Fibroblast of pulmonary artery (primary cell): ENCODE measurements around the gene ETV4.

Experiments
- DNase-seq: peaks from one replicate; pipeline ENCODE4 v3.0.0-alpha.2; 2010; ENCODE audit warnings: low read depth
- H3K4me3 ChIP-seq: replicated peaks from 2 replicates; pipeline ENCODE4 v1.5.1; 2011; ENCODE audit warnings: low read depth, mild to moderate bottlenecking, control low read depth, low read length, moderate library complexity
- CTCF ChIP-seq: IDR thresholded peaks from 2 replicates; pipeline ENCODE4 v1.5.1; 2011; ENCODE audit warnings: mild to moderate bottlenecking, control low read depth, low read length, inconsistent platforms; ENCODE audit errors: missing control alignments

ETV4 gene

DNA sequence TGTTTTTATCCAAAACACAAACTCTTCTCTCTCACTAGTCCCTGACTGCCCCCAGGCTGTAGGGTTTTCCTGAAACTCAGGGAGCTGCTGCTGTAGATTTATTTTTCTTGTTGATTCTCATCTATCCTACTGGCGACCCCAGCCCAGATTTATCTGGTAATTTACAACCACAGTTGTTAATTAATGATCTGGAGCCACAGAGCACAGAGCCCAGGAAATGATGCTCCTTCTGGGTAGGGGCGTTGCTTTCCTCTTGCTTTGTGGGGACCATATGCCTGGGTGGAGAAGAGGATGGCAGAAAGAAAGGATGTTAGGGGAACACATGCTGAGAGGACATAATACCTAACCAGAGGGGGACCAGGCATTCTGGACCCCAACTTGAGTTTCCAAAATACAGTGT lies 7.4 kb upstream of the ETV4 start:
- TF ChIP-seq CTCF: no peak
- DNase-seq: no peak
- H3K4me3 ChIP-seq: no peak overlapping the region

- H3K4me3 ChIP-seq: no peak overlapping the region
- no peak for TF ChIP-seq CTCF
- no peak for DNase-seq
Observed at GRCh38 chr17:43552229-43552837, 6.2 kb upstream of the ETV4 start.

GRCh38 chr17:43550754-43551153 lies 4.6 kb upstream of the ETV4 start:
- no peak for TF ChIP-seq CTCF

GRCh38 chr17:43549496-43549895 lies 3.4 kb upstream of the ETV4 start:
- no peak for DNase-seq
- no peak for TF ChIP-seq CTCF
- H3K4me3 ChIP-seq: no peak overlapping the region

More at GRCh38 chr17:43550754-43551153, 4.6 kb upstream of the ETV4 start:
- DNase-seq: no peak
- no peak overlapping the region for H3K4me3 ChIP-seq

- no peak for TF ChIP-seq CTCF
- H3K4me3 ChIP-seq: no peak overlapping the region
- DNase-seq: no peak
Observed at GRCh38 chr17:43548689-43549379, 2.7 kb upstream of the ETV4 start.

- no peak overlapping the region for H3K4me3 ChIP-seq
- no peak for DNase-seq
- no peak for TF ChIP-seq CTCF
Observed at GRCh38 chr17:43547659-43548256, 1.6 kb upstream of the ETV4 start.
